HepG2 (cell line): ENCODE data around the gene IGFBP6. TPM values are rescaled to one million over a fixed set of nuclear protein-coding genes. Genes with fewer than 3 reads are reported as not detected.

ENCODE experiments used
- BRD4 ChIP-seq: sonication (generic); formaldehyde crosslinking; IDR thresholded peaks from 2 replicates; pipeline ENCODE4 v1.4.0; 2020; ENCODE audit warnings: missing genetic modification reagents
- BRF2 ChIP-seq: sonication (generic); formaldehyde crosslinking; IDR thresholded peaks from 2 replicates; pipeline ENCODE4 v1.8.1; 2022; ENCODE audit warnings: mild to moderate bottlenecking, missing genetic modification reagents
- DPF2 ChIP-seq: sonication (generic); formaldehyde crosslinking; IDR thresholded peaks from 2 replicates; pipeline ENCODE4 v1.4.0; 2020; ENCODE audit warnings: mild to moderate bottlenecking, low read depth, missing genetic modification reagents, borderline replicate concordance
- E2F1 ChIP-seq: sonication (generic); formaldehyde crosslinking; IDR thresholded peaks from 2 replicates; pipeline ENCODE4 v1.5.0; 2020; ENCODE audit warnings: missing genetic modification reagents
- GTF3A ChIP-seq: sonication (generic); formaldehyde crosslinking; conservative IDR thresholded peaks from 2 replicates; pipeline ENCODE4 v1.4.0; 2020; ENCODE audit warnings: mild to moderate bottlenecking, missing genetic modification reagents
- PITX1 ChIP-seq: sonication (generic); formaldehyde crosslinking; IDR thresholded peaks from 2 replicates; pipeline ENCODE4 v1.5.1; 2020; ENCODE audit warnings: mild to moderate bottlenecking, missing genetic modification reagents
- POLR2AphosphoS2 ChIP-seq: IDR thresholded peaks from 2 replicates; pipeline ENCODE4 v1.6.1; 2011; ENCODE audit warnings: low read depth, low read length, improper control_type of control experiment
- TGIF2 ChIP-seq: IDR thresholded peaks from 2 replicates; pipeline ENCODE4 v1.6.1; 2016; ENCODE audit warnings: control low read depth, missing compliant biosample characterization
- ZHX1 ChIP-seq: sonication (generic); formaldehyde crosslinking; IDR thresholded peaks from 2 replicates; pipeline ENCODE4 v1.8.1; 2022; ENCODE audit warnings: low read depth, mild to moderate bottlenecking, missing genetic modification reagents
- ZMYM4 ChIP-seq: sonication (generic); formaldehyde crosslinking; IDR thresholded peaks from 2 replicates; pipeline ENCODE4 v1.8.1; 2023; ENCODE audit warnings: mild to moderate bottlenecking, missing genetic modification reagents
- ZNF160 ChIP-seq: sonication (generic); formaldehyde crosslinking; IDR thresholded peaks from 2 replicates; pipeline ENCODE4 v1.8.0; 2022; ENCODE audit warnings: mild to moderate bottlenecking, inconsistent platforms, missing genetic modification reagents
- ZNF646 ChIP-seq: sonication (generic); formaldehyde crosslinking; IDR thresholded peaks from 2 replicates; pipeline ENCODE4 v1.9.0; 2021; ENCODE audit warnings: mild to moderate bottlenecking, missing genetic modification reagents
- polyA plus RNA-seq, 8 experiments: library from polyadenylated mRNA; depleted of rRNA in 3 of 8; stranded (reverse) in 7 of 8; unstranded in 1 of 8; fragments of >200 nt; fragmentation: Illumina TruSeq in 4 of 8; extraction: Trizol in 4 of 8; gene quantifications; 2 replicates each; pipeline versions ENCODE4 v1.2.1 to v1.2.3, GENCODE V29; 2011 to 2016; ENCODE audit warnings: low read depth in 4 of 8, missing spikeins in 1 of 8, mixed read lengths in 1 of 8; ENCODE audit not compliant: insufficient read depth in 1 of 8
- total RNA-seq, 5 experiments: library from RNA; depleted of rRNA; stranded (reverse); fragments of >200 nt; fragmentation: Illumina TruSeq; extraction: Trizol; gene quantifications; 2 replicates each; pipeline ENCODE4 v1.2.3, GENCODE V29; 2016; ENCODE audit warnings: low read depth in 1 of 5
- TF ChIP-seq, protein P1 (sequence below): IDR thresholded peaks from 2 replicates; pipeline ENCODE4 v1.6.1; 2016
- TF ChIP-seq, protein P2 (sequence below): sonication (generic); formaldehyde crosslinking; IDR thresholded peaks from 2 replicates; pipeline ENCODE4 v1.8.1; 2023; ENCODE audit warnings: missing genetic modification reagents, inconsistent platforms, borderline replicate concordance

IGFBP6 gene
- total and polyA plus RNA-seq, 2 of the 13 experiments (the other 11 are each of a cell fraction or from before 2014, with no cell fraction given): 3.9 to 25.2 TPM

DNA sequence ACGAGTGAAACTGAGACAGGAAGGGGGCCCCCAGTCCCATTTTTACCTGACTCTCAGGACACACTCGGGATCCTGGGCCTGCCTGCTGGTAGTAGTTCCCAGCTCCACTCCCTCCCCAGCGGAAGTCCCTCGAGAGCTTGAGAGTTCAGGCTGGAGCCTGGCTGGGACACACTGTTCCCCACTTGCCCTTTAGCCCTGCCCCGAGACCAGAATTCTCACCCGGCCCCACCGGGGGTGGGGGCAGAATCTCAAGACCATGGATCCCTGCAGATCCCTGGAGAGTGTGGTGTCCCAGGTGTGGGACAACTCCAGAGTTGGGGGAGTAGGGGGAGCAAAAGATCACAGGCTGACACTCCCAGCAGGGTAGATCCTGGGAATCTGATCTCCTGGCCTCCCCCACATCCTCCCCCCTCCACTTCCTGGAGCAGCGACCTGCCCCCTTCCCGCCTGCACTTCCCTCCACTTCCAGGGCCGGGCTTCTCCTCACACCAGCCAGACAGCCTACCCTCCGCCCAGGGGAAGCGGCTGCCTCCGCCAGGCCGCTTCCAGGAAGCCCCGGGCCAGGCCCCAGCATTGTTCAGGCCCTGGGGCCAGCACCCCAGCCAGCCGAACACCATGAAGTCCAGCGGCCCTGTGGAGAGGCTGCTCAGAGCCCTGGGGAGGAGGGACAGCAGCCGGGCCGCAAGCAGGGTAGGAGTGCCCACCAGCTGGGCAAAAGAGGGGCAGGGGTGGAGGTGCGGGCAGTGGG is 47.7 kb upstream of the IGFBP6 start, which contains the start of gene TNS2 (continued):
- TF ChIP-seq BRD4 (no peak), ZHX1 (CRISPR knock-in tag) (no peak), E2F1 (CRISPR knock-in tag) (no peak), ZNF646 (CRISPR knock-in tag) (no peak), TGIF2 (CRISPR knock-in tag) (peak; percentile 74; the same call in 1 of the 2 replicates), ZNF160 (CRISPR knock-in tag) (no peak; the same call in 1 of the 2 replicates), POLR2AphosphoS2 (no peak), PITX1 (CRISPR knock-in tag) (no peak; the same call in 1 of the 2 replicates), GTF3A (no peak), BRF2 (CRISPR knock-in tag) (no peak), ZMYM4 (CRISPR knock-in tag) (0 out of 2 replicates have a peak, but pooled peaks have one; percentile 28), DPF2 (CRISPR knock-in tag) (no peak)
- TF ChIP-seq, protein P1, sequence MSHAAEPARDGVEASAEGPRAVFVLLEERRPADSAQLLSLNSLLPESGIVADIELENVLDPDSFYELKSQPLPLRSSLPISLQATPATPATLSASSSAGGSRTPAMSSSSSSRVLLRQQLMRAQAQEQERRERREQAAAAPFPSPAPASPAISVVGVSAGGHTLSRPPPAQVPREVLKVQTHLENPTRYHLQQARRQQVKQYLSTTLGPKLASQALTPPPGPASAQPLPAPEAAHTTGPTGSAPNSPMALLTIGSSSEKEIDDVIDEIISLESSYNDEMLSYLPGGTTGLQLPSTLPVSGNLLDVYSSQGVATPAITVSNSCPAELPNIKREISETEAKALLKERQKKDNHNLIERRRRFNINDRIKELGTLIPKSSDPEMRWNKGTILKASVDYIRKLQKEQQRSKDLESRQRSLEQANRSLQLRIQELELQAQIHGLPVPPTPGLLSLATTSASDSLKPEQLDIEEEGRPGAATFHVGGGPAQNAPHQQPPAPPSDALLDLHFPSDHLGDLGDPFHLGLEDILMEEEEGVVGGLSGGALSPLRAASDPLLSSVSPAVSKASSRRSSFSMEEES (CRISPR knock-in tag): peak; percentile 11
- TF ChIP-seq, protein P2, sequence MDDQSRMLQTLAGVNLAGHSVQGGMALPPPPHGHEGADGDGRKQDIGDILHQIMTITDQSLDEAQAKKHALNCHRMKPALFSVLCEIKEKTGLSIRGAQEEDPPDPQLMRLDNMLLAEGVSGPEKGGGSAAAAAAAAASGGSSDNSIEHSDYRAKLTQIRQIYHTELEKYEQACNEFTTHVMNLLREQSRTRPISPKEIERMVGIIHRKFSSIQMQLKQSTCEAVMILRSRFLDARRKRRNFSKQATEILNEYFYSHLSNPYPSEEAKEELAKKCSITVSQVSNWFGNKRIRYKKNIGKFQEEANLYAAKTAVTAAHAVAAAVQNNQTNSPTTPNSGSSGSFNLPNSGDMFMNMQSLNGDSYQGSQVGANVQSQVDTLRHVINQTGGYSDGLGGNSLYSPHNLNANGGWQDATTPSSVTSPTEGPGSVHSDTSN (CRISPR knock-in tag): no peak
